Activated CD4-positive, alpha-beta T cell treated with anti-CD3 and anti-CD28 coated beads for 24 hours (primary cell): ENCODE data around the gene FSTL4.

Experiments
- DNase-seq, 2 donors: peaks; one replicate each; pipeline ENCODE4 v3.0.0-alpha.2; 2020; ENCODE audit warnings: low read depth in 2 of 2

FSTL4 gene

GRCh38 chr5:133478199-133478985 is 133.9 kb downstream of the FSTL4 start:
- DNase-seq: no peak

GRCh38 chr5:133475986-133476385 is 136.4 kb downstream of the FSTL4 start:
- DNase-seq: no peak

- no peak for DNase-seq
Measured at GRCh38 chr5:133474851-133475590, 137.3 kb downstream of the FSTL4 start.

- no peak for DNase-seq
Measured at GRCh38 chr5:133473291-133473690, 139.1 kb downstream of the FSTL4 start.

DNA sequence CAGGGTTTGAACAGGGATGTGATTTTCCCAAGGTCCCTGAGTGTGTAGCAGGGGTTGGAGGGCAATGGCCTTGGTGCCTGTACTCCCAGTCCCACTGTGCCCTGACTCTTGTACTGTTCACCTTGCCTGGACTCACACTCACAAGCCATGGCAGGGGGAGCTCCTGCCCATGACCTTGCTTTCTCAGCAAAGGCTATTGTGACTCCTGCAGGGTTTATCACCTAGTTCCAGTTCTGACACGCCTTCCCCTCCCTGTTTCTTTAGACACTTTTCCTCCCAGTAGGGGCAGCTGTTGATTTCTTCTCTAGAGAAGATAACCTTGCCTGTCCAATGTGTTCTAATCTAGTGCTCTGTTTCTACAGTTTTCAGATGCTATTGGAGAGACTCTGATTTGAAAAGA is 139.5 kb downstream of the FSTL4 start:
- no peak for DNase-seq

- DNase-seq: no peak
Measured at GRCh38 chr5:133471699-133472098, 140.6 kb downstream of the FSTL4 start.

- DNase-seq: no peak
Measured at GRCh38 chr5:133470841-133471240, 141.5 kb downstream of the FSTL4 start.

DNA sequence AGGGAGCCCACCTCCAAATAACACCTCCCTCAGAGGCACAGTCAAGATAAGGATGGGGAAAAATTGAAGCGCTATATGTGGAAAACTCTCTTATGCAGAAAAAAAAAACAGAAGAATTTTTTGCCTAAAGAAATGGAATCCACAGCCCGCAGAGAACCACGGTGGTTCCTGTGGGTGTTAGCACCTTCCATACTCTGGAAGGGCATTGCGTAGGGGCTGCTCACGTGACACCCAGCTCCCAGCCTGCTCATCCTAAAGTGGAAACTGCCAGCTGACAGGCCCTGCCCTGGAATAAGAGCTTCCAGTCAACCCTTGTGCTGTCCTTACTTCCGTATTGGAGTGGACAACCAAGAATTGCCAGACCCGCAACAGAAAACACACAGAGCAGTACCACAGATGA is 142.5 kb downstream of the FSTL4 start:
- no peak for DNase-seq

DNA sequence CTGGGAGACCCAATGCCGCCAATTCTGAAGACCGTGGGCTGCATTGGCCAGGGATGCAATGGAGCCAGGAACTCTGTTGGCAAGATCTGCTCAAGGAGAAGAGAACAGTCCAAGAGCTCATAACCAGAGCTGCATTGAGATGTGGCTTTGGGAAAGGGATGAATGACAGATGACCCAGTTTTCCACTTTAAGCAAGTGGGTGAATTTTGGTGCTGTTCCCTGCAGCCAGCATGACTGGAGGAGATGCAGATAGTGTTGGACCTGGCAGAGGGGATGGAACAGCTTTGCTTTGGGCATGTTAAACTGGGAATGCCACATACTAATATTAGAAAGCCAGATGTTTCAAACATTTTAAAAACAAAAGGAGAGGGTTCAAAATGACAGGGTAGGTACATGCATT is 143.1 kb downstream of the FSTL4 start:
- DNase-seq: no peak

- DNase-seq: no peak
Measured at GRCh38 chr5:133468596-133468995, 143.7 kb downstream of the FSTL4 start.

- DNase-seq: no peak
Measured at GRCh38 chr5:133467826-133468463, 144.4 kb downstream of the FSTL4 start.

- no peak for DNase-seq
Measured at GRCh38 chr5:133467335-133467779, 145.0 kb downstream of the FSTL4 start.

DNA sequence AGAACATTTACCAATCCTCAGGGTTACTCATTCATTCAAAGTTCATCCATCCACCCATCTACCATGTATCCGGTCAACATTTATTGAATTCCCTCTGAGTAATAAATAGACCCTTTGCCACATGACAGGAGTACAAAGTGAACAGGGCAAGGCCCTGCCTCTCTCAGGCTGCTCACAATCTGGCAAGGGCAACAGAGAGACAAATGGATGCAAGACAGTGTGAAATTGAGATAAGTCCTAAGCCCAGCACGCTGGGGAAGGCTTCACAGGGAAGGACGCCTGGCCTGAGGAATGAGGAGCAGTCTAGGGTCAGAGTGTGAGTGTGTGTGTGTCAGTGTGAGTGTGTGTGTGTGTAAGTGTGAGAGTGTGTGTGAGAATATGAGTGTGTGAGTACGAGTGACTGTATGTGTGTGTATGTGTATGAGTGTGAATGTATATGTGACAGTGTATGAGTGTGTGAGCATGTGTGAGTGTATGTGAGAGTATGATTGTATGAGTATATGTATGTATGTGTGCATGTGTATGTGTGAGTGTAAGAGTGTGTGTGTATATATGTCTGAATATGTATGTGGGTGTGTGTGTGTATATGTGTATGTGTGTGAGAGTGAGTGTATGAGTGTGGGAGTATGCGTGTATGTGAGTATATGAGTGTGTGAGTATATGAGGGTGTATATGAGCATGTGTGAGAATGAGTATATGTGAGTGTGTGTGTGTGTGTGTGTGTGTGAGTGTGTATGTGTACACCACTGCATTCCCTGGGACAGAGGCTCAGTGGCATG is 145.6 kb downstream of the FSTL4 start:
- no peak for DNase-seq

DNA sequence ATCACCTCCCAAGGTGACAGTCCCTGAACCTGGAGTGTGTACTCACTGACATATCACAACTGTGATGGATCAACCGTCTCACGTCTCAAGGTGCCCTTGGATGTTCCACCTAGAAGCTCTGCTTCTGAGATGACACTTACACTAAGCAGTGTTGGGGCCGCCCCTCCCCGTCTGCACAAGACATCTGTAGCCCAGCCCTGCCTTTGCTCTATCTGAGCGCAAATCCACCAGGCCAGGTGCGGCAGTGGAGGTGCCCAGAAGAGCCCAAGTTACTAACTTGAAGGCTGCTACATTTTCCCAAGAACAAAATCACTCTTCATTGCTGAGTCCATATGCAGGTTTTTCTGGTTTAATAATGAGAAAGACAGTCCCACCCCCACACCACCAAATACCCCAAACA is 148.3 kb downstream of the FSTL4 start:
- no peak for DNase-seq

GRCh38 chr5:133461796-133462516 is 150.4 kb downstream of the FSTL4 start:
- no peak for DNase-seq

- peak; percentile 8 to 34 for DNase-seq
Measured at GRCh38 chr5:133460172-133460758, 152.1 kb downstream of the FSTL4 start.

GRCh38 chr5:133459474-133460160 is 152.7 kb downstream of the FSTL4 start:
- no peak for DNase-seq

DNA sequence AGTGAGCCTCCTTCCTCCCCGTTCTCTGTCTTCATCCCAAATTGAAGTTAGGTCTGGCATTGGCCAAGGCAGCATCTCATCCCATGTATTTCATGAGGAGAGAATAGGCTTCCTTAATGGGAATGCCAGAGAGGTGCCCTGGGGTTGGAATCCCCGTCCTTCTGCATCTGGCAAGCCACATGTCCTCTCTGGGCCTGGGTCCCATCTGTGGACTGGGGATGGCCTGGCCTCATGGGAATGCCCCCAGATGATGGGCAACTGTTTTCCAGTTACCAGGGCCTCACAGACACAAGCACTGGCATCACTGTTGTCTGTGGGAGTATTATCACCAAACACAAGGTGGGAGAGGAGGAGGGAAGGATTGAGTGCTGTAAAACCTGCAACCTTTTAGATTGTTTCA is 153.9 kb downstream of the FSTL4 start:
- DNase-seq: no peak

DNA sequence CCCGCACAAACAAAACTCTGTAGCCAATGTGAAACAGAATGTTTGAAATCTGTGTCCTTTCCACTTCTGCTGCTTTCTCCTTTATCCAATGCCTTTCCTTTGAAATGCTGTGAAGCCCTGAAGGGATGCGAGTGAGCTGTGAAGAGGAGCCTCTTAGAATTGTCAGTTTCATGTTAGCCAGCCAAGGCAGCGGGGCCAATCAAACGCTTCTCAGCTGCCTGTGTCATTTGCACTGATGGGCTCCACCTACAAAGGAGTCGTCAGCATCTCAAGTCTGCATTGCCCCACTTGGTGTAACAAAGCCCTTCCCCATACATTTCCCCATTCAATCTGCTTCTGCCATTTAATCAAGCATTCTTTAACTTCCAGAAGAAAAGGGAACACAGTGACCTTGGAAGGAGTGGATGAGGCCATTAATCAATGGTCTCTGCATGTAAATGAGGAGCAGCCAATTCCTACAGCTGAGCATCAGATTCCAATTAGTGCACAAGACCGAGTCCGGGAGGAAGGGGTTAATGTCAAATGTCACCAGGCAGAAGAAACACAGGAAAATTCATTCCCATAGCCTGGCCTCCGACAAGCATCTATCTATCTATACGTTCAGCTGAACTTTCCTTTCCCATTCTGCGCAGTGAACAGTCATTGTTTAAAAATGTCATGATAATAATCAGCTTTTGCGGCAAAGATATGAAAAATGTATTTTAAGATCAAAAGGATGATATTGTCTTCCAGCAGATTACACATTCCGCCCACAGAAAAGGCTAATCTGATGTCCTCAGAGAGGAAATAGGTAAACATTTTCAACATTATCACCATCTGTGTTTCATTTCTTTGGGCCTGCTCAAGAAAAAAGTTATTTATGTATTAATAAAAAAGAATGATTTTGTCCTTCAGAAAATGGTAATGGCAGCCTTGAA is 154.6 kb downstream of the FSTL4 start:
- no peak for DNase-seq
